Lower leg skin (tissue), 4 donors: ENCODE results near the gene DLG3. TPM values are rescaled to one million over a fixed set of nuclear protein-coding genes. Genes with fewer than 3 reads are reported as not detected.
"Not testable (repeated sequence)": the region's sequence is repeated elsewhere in the genome, so short reads cannot be mapped to it uniquely, and the experiment has no call there.

Experiments used
- DNase-seq, 2 donors: peaks; one replicate each; pipeline ENCODE4 v3.0.0-alpha.2; 2019; ENCODE audit warnings: low spot score in 2 of 2
- H3K4me3 ChIP-seq: fragments of 200-600 bp; sonication (generic); 2 replicates; pipeline ENCODE4 v1.5.1; 2017; ENCODE audit warnings: mild to moderate bottlenecking, low read depth; ENCODE audit not compliant: poor library complexity, severe bottlenecking
- POLR2A ChIP-seq, 2 donors: fragments of 450-650 bp; IDR thresholded peaks; one replicate each; pipeline ENCODE4 v1.6.1; 2016 to 2017; ENCODE audit warnings: antibody characterized with exemption in 2 of 2, mild to moderate bottlenecking in 1 of 2, moderate library complexity in 1 of 2
- WGBS, 2 donors: methylation state at CpG; one replicate each; pipeline ENCODE4 v1.1.5; 2018; 5-methylcytosine and 5-hydroxymethylcytosine counted together
- intact Hi-C: fragments of 100-400 bp; cut with DNase I; formaldehyde crosslinking; loops from one replicate; pipeline ENCODE4 v1.15.0; 2023; ENCODE audit warnings: low total_unique reads
- total RNA-seq, 4 donors: library from RNA; depleted of rRNA; stranded (reverse); fragments of >200 nt; gene quantifications; one replicate each; pipeline ENCODE4 v1.1.0, GENCODE V29; 2016
- TF ChIP-seq, protein P1 (sequence below), 3 donors: fragments of 450-650 bp; IDR thresholded peaks; one replicate each; pipeline ENCODE4 v1.5.1; 2016; ENCODE audit warnings: antibody characterized with exemption in 3 of 3, mild to moderate bottlenecking in 3 of 3, moderate library complexity in 2 of 3

DLG3 gene
- total RNA-seq, 4 donors from 2014 or later, result 26.1 to 40.2 (median 35.9) TPM

DNA sequence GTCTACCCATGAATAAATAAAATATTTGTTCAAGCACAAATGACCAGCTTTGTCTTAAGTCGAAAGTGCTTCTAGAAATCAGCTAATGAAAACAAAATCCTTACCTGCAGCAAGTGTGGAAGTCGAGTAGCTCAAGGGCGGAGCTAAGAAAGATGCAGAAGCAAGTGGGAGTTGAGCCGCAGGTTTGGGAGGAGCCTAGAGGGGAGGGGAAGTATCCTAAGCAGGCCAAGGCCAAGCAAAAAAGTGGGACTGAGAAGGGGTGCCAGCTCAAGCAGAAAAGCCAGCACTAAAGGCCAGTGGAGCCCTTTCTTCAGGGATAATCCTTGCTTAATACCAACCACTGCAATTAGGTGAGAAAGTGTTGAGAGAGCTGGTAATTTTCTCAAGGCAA is 60.8 kb downstream of the DLG3 start:
- no peak for DNase-seq
- intact Hi-C loops, result no loop called here
- H3K4me3 ChIP-seq, result no peak overlapping the region
- TF ChIP-seq POLR2A (IDR thresholded peaks at IDR 0.05), result no peak
- TF ChIP-seq, protein P1, sequence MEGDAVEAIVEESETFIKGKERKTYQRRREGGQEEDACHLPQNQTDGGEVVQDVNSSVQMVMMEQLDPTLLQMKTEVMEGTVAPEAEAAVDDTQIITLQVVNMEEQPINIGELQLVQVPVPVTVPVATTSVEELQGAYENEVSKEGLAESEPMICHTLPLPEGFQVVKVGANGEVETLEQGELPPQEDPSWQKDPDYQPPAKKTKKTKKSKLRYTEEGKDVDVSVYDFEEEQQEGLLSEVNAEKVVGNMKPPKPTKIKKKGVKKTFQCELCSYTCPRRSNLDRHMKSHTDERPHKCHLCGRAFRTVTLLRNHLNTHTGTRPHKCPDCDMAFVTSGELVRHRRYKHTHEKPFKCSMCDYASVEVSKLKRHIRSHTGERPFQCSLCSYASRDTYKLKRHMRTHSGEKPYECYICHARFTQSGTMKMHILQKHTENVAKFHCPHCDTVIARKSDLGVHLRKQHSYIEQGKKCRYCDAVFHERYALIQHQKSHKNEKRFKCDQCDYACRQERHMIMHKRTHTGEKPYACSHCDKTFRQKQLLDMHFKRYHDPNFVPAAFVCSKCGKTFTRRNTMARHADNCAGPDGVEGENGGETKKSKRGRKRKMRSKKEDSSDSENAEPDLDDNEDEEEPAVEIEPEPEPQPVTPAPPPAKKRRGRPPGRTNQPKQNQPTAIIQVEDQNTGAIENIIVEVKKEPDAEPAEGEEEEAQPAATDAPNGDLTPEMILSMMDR (IDR thresholded peaks at IDR 0.05), result no peak
- WGBS, 2 donors, result 48 to 61% methylated on average over 4 of the region's 4 CpGs

GRCh38 chrX:70508296-70508911 is 63.8 kb downstream of the DLG3 start:
- TF ChIP-seq, protein P1 (IDR thresholded peaks at IDR 0.05), result no peak
- TF ChIP-seq POLR2A (IDR thresholded peaks at IDR 0.05), result no peak
- no peak for DNase-seq
- no peak overlapping the region for H3K4me3 ChIP-seq
- 48 to 57% methylated on average over 6 of the region's 6 CpGs for WGBS, 2 donors
- intact Hi-C loops, result no loop called here

DNA sequence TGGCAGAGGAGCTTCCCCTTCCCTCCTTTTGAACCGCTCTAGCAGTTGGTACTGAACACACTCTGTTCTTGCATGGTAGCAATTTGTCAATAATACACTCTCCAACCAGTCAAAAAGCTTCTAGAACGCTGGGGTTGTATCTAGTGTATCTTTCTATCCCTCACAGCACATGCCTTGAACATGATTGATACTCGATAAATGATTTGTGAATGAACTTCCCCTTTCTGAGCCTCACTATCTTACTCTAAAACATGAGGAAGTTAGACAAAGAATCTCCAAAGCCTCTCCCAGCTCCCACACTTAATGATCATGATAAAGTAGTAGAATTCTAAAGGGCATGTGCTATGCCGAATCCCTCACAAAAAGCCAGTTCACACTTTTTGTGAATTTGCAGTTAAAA is 64.4 kb downstream of the DLG3 start:
- intact Hi-C loops, result no loop called here
- no peak overlapping the region for H3K4me3 ChIP-seq
- DNase-seq, result no peak
- WGBS, 2 donors, result 63 to 73% methylated on average over 4 of the region's 4 CpGs
- TF ChIP-seq, protein P1 (IDR thresholded peaks at IDR 0.05), result no peak
- TF ChIP-seq POLR2A (IDR thresholded peaks at IDR 0.05), result no peak

DNA sequence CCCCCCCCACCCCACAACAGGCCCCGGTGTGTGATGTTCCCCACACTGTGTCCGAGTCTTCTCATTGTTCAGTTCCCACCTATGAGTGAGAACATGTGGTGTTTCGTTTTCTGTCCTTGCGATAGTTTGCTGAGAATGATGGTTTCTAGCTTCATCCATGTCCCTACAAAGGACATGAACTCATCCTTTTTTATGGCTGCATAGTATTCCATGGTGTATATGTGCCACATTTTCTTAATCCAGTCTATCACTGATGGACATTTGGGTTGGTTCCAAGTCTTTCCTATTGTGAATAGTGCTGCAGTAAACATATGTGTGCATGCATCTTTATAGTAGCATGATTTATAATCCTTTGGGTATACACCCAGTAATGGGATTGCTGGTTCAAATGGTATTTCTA is 70.6 kb downstream of the DLG3 start:
- H3K4me3 ChIP-seq, DNase-seq, intact Hi-C loops: not testable (repeated sequence)
- 96 to 98% methylated on average over 4 of the region's 4 CpGs for WGBS, 2 donors

DNA sequence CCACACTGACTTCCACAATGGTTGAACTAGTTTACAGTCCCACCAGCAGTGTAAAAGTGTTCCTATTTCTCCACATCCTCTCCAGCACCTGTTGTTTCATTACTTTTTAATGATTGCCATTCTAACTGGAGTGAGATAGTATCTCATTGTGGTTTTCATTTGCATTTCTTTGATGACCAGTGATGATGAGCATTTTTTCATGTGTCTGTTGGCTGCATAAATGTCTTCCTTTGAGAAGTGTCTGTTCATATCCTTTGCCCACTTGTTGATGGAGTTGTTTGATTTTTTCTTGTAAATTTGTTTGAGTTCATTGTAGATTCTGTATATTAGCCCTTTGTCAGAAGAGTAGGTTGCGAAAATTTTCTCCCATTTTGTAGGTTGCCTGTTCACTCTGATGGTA is 71.1 kb downstream of the DLG3 start:
- 50 to 61% methylated on average over 1 of the region's 1 CpG for WGBS, 2 donors
- intact Hi-C loops, H3K4me3 ChIP-seq, DNase-seq: not testable (repeated sequence)

DNA sequence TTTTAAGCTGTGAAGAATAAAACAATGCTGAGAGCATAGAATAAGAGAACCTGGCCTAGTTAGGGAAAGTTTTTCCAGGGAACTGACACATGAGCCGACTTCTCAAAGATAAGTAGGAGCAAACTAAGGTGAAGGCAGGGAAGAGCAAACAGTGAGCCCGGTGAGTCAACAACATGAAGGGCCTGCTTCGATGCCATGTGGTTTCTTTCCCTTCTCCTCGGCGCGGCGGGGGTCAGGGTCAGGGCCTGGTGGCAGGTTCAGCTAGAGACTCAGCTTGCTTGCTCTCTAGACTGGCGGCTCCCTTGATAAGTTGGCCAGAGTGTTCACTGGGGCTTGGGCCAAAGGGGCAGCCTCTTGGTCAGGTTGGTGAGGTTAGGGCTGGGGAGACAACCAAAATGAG is 81.1 kb downstream of the DLG3 start:
- no peak overlapping the region for H3K4me3 ChIP-seq
- WGBS, 2 donors, result 94 to 96% methylated on average over 8 of the region's 8 CpGs
- intact Hi-C loops, result no loop called here
- no peak for DNase-seq
- no peak for TF ChIP-seq POLR2A (IDR thresholded peaks at IDR 0.05)
- TF ChIP-seq, protein P1 (IDR thresholded peaks at IDR 0.05), result no peak

DNA sequence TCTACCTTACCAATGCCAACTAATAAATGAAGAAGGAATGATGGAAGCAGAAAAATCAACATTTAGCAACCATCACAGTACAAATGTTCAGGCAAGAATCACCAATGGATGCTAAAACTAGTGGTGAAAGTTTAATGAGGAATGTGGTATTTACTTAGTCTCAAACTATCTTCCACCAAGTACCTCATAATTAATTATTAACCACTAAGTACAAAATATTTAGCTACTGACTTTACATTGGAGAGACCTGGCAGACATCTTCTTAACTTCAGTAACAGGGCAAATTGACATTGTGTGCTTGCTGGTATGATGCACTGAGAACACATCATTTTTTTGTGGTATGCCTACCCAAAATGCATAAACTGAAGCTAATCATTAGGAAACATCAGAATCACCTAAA is 82.4 kb downstream of the DLG3 start:
- intact Hi-C loops, result no loop called here
- H3K4me3 ChIP-seq, result no peak overlapping the region
- no peak for DNase-seq
- no peak for TF ChIP-seq POLR2A (IDR thresholded peaks at IDR 0.05)
- TF ChIP-seq, protein P1 (IDR thresholded peaks at IDR 0.05), result no peak
